Thymus (tissue), 11 donors: ENCODE measurements around the gene SDHA. TPM values are rescaled to one million over a fixed set of nuclear protein-coding genes. Genes with fewer than 3 reads are reported as not detected.
"Not testable (repeated sequence)": the region's sequence is repeated elsewhere in the genome, so short reads cannot be mapped to it uniquely, and the experiment has no call there.

Experiments used
- DNase-seq, 9 donors: peaks; one replicate each; pipeline ENCODE4 v3.0.0-alpha.2; 2013; ENCODE audit warnings: low spot score in 9 of 9, low read depth in 6 of 9, missing footprints in 1 of 9
- H3K27ac ChIP-seq, 2 donors: one replicate each; pipeline ENCODE4 v1.5.1; 2013; ENCODE audit warnings: control low read depth in 1 of 2, low read depth in 1 of 2, low read length in 1 of 2, mild to moderate bottlenecking in 1 of 2, moderate library complexity in 1 of 2
- H3K27me3 ChIP-seq, 2 donors: one replicate each; pipeline ENCODE4 v1.5.1; 2013; ENCODE audit warnings: low read length in 1 of 2; ENCODE audit not compliant: control insufficient read depth in 2 of 2, insufficient read depth in 1 of 2
- H3K36me3 ChIP-seq, 2 donors: one replicate each; pipeline ENCODE4 v1.5.1; 2013; ENCODE audit warnings: low read length in 1 of 2, mild to moderate bottlenecking in 1 of 2, moderate library complexity in 1 of 2; ENCODE audit not compliant: control insufficient read depth in 2 of 2, insufficient read depth in 2 of 2
- H3K4me1 ChIP-seq, 2 donors: one replicate each; pipeline ENCODE4 v1.5.1; 2013; ENCODE audit warnings: low read length in 2 of 2; ENCODE audit not compliant: control insufficient read depth in 2 of 2, insufficient read depth in 2 of 2
- H3K4me3 ChIP-seq, 2 donors: one replicate each; pipeline ENCODE4 v1.5.1; 2013; ENCODE audit warnings: low read length in 2 of 2, control low read depth in 1 of 2, mild to moderate bottlenecking in 1 of 2
- H3K9me3 ChIP-seq, 2 donors: one replicate each; pipeline ENCODE4 v1.5.1; 2013; ENCODE audit warnings: low read length in 1 of 2, mild to moderate bottlenecking in 1 of 2; ENCODE audit not compliant: control insufficient read depth in 2 of 2, insufficient read depth in 1 of 2
- WGBS: extraction: QIAGEN DNeasy Blood & Tissue Kit; methylation state at CpG from one replicate; pipeline ENCODE4 v1.1.7; 2013; 5-methylcytosine and 5-hydroxymethylcytosine counted together
- polyA plus RNA-seq: library from polyadenylated mRNA; stranded (reverse); fragments of 200-250 nt; gene quantifications from one replicate; pipeline ENCODE4 v1.2.3, GENCODE V29; 2013
- total RNA-seq: library from RNA; stranded (reverse); fragments of 120-200 nt; gene quantifications from one replicate; pipeline ENCODE4 v1.2.4, GENCODE V29; 2013
- donor health status: healthy.

SDHA gene
- total and polyA plus RNA-seq, 2 donors: 71.7 to 77.5 TPM

DNA sequence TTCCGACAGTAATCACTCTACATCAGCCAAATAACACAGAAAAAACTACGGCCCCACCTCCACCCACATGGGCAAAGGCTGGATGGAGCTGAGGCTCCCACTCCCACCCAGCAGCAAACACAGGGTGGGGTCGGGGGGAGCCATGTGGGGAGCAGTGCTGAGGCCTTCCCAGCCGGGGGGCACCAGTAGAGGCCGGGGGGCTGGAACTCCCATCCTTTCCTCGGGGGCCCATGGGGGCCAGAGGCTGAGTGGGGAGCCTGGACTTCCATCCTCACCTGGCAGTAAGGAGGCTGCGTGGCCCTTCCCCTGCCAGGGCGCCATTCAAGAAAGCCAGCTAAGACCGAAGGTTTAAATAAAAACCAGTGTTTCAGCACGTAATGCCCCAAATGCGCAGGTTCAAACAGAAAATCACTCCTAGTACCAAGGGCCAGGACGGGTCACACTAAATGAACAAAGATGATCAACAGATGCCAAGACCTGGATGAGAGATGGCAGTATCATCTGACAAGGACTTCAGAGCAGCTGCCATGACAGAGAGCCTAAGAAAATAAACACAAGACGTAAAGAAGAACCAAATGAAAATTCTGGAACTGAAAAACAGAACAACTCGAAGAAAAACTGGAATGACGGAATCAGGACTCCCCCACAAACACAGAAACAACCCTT, 9.5 kb upstream of the SDHA start:
- no peaks in the 10 kb centered on the region for H3K4me1 ChIP-seq
- H3K27me3 ChIP-seq: no peaks in the 10 kb centered on the region
- no peak overlapping the region for H3K27ac ChIP-seq
- WGBS: 96% methylated on average over 15 of the region's 15 CpGs
- DNase-seq: no peak
- H3K36me3 ChIP-seq: peaks cover 34 to 44% of the 10 kb centered on the region in 2 donors
- no peak overlapping the region for H3K4me3 ChIP-seq
- H3K9me3 ChIP-seq: peaks cover 0 to 4% of the 10 kb centered on the region in 2 donors

- Histone ChIP-seq H3K27ac (no peak overlapping the region), H3K4me3 (no peak overlapping the region), H3K4me1 (peaks cover 0 to 4% of the 10 kb centered on the region in 2 donors), H3K9me3 (no peaks in the 10 kb centered on the region), H3K36me3 (peaks cover 7 to 8% of the 10 kb centered on the region in 2 donors), H3K27me3 (no peaks in the 10 kb centered on the region)
- DNase-seq: no peak
- WGBS: 96% methylated on average over 12 of the region's 12 CpGs
Observed at GRCh38 chr5:213803-214395, 4.2 kb upstream of the SDHA start.

GRCh38 chr5:215256-215655, 2.9 kb upstream of the SDHA start:
- H3K4me3 ChIP-seq, H3K4me1 ChIP-seq, H3K9me3 ChIP-seq, H3K27ac ChIP-seq, H3K27me3 ChIP-seq, H3K36me3 ChIP-seq, DNase-seq: not testable (repeated sequence)
- WGBS: 99% methylated on average over 2 of the region's 2 CpGs

DNA sequence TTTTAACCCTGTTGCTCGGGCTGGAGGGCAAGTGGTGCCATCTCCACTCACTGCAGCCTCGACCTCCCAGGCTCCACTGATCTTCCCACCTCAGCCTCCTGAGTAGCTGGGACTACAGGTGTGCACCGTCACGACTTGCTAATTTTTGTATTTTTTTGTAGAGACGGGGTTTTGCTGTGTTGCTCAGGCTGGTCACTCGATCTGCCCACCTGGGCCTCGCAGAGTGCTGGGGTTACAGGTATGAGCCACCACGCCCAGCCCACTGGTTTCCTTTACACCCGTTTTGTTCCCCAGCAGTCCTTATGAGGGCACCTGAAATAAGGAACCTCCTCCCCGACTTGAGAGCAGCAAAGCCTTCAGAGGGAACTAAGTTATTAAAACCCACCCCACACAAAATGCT, 2.0 kb upstream of the SDHA start:
- 90% methylated on average over 9 of the region's 10 CpGs for WGBS
- H3K4me3 ChIP-seq, H3K27me3 ChIP-seq, H3K36me3 ChIP-seq, DNase-seq, H3K27ac ChIP-seq, H3K9me3 ChIP-seq, H3K4me1 ChIP-seq: not testable (repeated sequence)

DNA sequence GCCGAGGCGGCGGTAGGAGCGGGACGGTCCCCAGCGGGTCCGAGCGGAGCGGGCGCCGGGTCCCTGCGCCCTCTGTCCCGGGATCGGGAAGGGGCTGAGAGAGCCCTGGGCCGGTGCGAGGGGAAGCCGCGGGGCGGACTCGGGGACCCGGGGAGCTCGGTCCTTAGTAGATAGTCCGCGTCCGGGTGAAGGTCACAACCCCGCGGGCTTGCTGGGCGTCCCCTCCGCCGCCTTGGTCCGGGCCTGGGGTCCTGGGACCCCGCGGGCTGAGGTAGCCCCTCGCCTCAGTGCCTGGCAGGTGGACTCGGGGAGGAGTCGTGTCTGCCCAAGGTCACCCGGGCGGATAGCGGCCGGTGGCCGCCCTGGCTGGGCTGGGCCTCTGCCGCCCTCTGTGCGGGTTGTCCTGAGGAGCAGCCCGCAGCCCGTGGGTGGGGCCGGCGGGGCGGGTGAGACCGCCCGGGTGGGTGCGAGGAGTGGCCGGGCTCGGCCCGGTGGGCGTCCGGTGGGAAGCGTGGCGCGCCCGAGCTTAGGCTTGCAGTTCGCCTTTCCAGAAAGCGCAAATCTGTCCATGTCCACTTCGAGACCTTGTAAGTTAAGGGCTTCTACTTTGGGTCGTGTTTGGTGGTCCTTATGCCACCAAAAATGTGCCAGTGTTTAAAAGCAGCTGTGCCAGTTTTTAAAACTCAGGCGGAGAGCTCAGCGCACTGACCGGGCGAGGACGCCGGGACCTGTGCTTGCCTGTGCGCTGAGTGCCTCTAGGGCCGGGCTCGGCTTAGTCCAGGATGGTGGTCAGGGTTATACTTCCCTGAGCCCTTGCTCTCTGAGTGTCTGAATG, 554 bp downstream of the SDHA start:
- peak overlapping the region; percentile 46 to 53 for H3K27ac ChIP-seq
- WGBS: under 1% methylated on average over 73 of the region's 73 CpGs
- H3K4me3 ChIP-seq: peak overlapping the region; percentile 68 to 88
- no peaks in the 10 kb centered on the region for H3K27me3 ChIP-seq
- peaks cover 3 to 9% of the 10 kb centered on the region in 2 donors for H3K4me1 ChIP-seq
- DNase-seq: peak in 3 of 9 donors; percentile 14 to 40 (median 26)
- H3K36me3 ChIP-seq: peaks cover 6 to 7% of the 10 kb centered on the region in 2 donors
- H3K9me3 ChIP-seq: no peaks in the 10 kb centered on the region

DNA sequence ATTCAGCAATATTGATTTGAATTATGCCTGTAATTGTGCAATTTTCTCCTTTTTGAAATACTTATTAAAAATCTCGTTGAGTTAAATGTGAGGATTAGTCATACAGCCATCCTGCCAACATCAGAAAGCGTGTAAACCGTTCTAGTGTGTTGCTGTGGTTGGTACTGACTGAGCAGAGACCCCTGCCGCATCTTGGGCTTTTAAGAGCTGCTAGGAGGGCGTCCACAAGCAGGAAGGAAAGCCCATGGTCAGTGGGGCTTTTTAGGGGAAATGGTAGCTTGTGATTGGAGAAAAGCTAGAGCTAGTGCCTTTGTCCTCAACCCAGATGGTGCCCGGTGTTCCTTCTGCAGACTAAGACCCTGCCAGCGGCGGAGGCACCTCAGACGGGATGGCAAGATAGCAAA, 1.3 kb downstream of the SDHA start:
- DNase-seq: peak in 3 of 9 donors; percentile 33 to 59 (median 40)

DNA sequence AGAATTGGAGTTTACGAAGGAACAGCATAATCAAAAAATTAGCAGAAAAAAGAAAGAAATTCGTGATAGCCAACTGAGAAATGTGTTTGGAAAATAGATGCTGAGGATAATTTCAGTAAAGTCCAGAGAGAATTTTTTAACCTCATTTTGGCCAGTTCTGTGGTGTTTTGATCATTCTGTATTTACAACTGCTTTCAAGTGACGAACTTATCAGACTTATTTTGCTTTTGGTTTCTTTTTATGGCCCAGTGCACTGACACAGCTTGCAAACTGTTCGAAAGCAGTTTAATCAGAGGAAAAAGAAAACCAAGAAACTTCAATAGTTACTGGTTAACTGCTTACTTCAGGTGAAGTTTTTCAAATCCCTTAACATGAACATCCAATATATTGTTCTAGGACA, 1.9 kb downstream of the SDHA start:
- peak in 3 of 9 donors; percentile 19 to 62 (median 35) for DNase-seq
- no peaks in the 10 kb centered on the region for H3K9me3 ChIP-seq
- H3K4me3 ChIP-seq: peak overlapping the region; percentile 68 to 88
- peaks cover 3 to 9% of the 10 kb centered on the region in 2 donors for H3K4me1 ChIP-seq
- H3K27ac ChIP-seq: no peak overlapping the region
- H3K27me3 ChIP-seq: no peaks in the 10 kb centered on the region
- H3K36me3 ChIP-seq: peaks cover 12 to 13% of the 10 kb centered on the region in 2 donors
- WGBS: 12% methylated on average over 4 of the region's 4 CpGs

More for the DNA sequence above, 1.3 kb downstream of the SDHA start:
- H3K9me3 ChIP-seq: no peaks in the 10 kb centered on the region
- H3K27me3 ChIP-seq: no peaks in the 10 kb centered on the region
- peak overlapping the region; percentile 68 to 88 for H3K4me3 ChIP-seq
- peak overlapping the region; percentile 39 to 78 for H3K27ac ChIP-seq
- peaks cover 7% of the 10 kb centered on the region in 2 donors for H3K36me3 ChIP-seq
- H3K4me1 ChIP-seq: peaks cover 3 to 9% of the 10 kb centered on the region in 2 donors
- WGBS: 1% methylated on average over 9 of the region's 9 CpGs

DNA sequence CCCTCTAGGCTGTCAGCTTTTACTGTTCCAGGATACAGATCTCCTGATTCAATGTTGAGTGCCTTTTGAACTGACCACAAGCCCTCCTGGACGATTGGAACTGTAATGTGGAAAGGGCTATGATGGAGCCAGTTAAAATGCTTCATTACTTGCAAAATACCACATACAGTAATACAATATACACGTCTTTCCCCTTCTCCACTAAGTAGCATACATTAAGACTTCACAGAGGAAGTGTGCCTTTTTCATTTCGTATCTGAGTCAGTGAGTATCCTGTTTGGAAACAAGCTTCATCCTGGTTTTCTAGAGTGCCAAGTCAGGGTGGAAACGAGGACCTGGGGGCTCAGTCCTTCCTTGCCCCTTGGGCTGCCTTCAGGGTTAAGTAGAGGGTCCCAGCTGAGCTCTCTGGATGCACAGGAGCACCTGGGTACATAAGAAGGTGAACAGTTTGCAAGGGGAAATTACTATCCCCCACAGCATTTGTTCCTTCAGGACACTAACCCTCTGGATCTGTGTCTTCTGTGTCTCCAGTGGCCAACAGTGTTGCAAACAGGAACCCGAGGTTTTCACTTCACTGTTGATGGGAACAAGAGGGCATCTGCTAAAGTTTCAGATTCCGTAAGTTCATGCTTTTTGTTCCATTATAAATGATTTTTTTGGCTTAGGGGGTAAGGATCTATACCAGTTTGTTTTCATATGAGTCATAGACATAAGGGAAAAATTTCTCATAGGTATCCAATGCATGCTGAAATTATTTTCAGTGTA, 5.0 kb downstream of the SDHA start:
- H3K4me3 ChIP-seq, DNase-seq, H3K9me3 ChIP-seq, H3K4me1 ChIP-seq, H3K27me3 ChIP-seq, H3K27ac ChIP-seq: not testable (repeated sequence)
- WGBS: 86% methylated on average over 6 of the region's 6 CpGs
- peaks cover 37 to 38% of the 10 kb centered on the region in 2 donors for H3K36me3 ChIP-seq
